A549 (cell line): Measurements from ENCODE around the gene CHD6.

Source experiments
- CEBPB ChIP-seq, 2 experiments: fragments of >200 bp in 1 of 2; sonication (Bioruptor Twin) in 1 of 2; formaldehyde crosslinking in 1 of 2; IDR thresholded peaks; 2 replicates each; pipeline ENCODE4 v1.6.1; 2012 to 2016
- CHD4 ChIP-seq: fragments of 200-600 bp; sonication (generic); IDR thresholded peaks from 2 replicates; pipeline ENCODE4 v1.6.1; 2016; ENCODE audit warnings: antibody characterized with exemption, mild to moderate bottlenecking, borderline replicate concordance
- CTCF ChIP-seq: fragments of >200 bp; sonication (Bioruptor Twin); formaldehyde crosslinking; IDR thresholded peaks from 3 replicates; pipeline ENCODE4 v1.5.1; 2016
- ELK1 ChIP-seq: fragments of 150-350 bp; IDR thresholded peaks from 2 replicates; pipeline ENCODE4 v1.6.1; 2014; ENCODE audit warnings: low read depth, mild to moderate bottlenecking, low read length
- EP300 ChIP-seq, 2 experiments: fragments of >200 bp; sonication (Bioruptor Twin); formaldehyde crosslinking; IDR thresholded peaks; 2 replicates in 1 of 2; 3 replicates in 1 of 2; pipeline ENCODE4 v1.6.1; 2016 to 2017
- JUN ChIP-seq, 2 experiments: fragments of >200 bp; sonication (Bioruptor Twin); formaldehyde crosslinking; IDR thresholded peaks; 2 replicates in 1 of 2; 3 replicates in 1 of 2; pipeline ENCODE4 v1.6.1; 2016 to 2017
- MAX ChIP-seq: IDR thresholded peaks from 2 replicates; pipeline ENCODE4 v1.6.1; 2012
- NR3C1 ChIP-seq: fragments of >200 bp; sonication (Bioruptor Twin); formaldehyde crosslinking; IDR thresholded peaks from 3 replicates; pipeline ENCODE4 v1.6.1; 2017
- POLR2A ChIP-seq: IDR thresholded peaks from 2 replicates; pipeline ENCODE4 v1.6.1; 2012; ENCODE audit warnings: mild to moderate bottlenecking, low read length
- POLR2AphosphoS2 ChIP-seq: conservative IDR thresholded peaks from 2 replicates; pipeline ENCODE4 v1.6.1; 2012; ENCODE audit warnings: low read length, improper control_type of control experiment, inconsistent platforms
- USF2 ChIP-seq: fragments of 450-650 bp; IDR thresholded peaks from 2 replicates; pipeline ENCODE4 v1.6.1; 2014; ENCODE audit warnings: antibody characterized with exemption

- TF ChIP-seq USF2 (no peak), POLR2AphosphoS2 (no peak), MAX (no peak), CTCF (no peak), ELK1 (no peak), JUN (IDR thresholded peaks at IDR 0.05) (no peak), POLR2A (no peak), CEBPB (IDR thresholded peaks at IDR 0.05) (no peak), EP300 (IDR thresholded peaks at IDR 0.05) (no peak), CHD4 (no peak), NR3C1 (no peak)
Measured at GRCh38 chr20:41607791-41608190, 10.4 kb downstream of the CHD6 start.
